Gastrocnemius medialis (tissue), 4 donors: ENCODE results near the gene PIR. TPM values are rescaled to one million over a fixed set of nuclear protein-coding genes. Genes with fewer than 3 reads are reported as not detected.
A peak's percentile ranks its signal among the peaks of the same experiment; 100 is the strongest.

Source experiments
- ATAC-seq, 2 donors: fragments of 150-250 bp; one replicate each; pipeline ENCODE4 v1.9.1; 2016
- DNase-seq, 2 donors: peaks; one replicate each; pipeline ENCODE4 v3.0.0-alpha.2; 2019
- H3K27ac ChIP-seq, 4 donors: fragments of 200-600 bp; sonication (generic); 1 replicate in 1 of 4; 2 replicates in 3 of 4; pipeline ENCODE4 v1.5.1; 2016 to 2018; ENCODE audit warnings: mild to moderate bottlenecking in 2 of 4, moderate library complexity in 1 of 4
- H3K27me3 ChIP-seq, 3 donors: fragments of 200-600 bp; sonication (generic) in 2 of 3; 1 replicate in 1 of 3; 2 replicates in 2 of 3; pipeline versions ENCODE4 v1.5.1 to v1.6.0; 2016 to 2019; ENCODE audit warnings: mild to moderate bottlenecking in 1 of 3, moderate library complexity in 1 of 3
- H3K36me3 ChIP-seq, 2 donors: fragments of 200-600 bp; sonication (generic) in 1 of 2; one replicate each; pipeline ENCODE4 v1.5.1; 2017 to 2018
- H3K4me1 ChIP-seq, 2 donors: fragments of 200-600 bp; sonication (generic) in 1 of 2; one replicate each; pipeline ENCODE4 v1.5.1; 2016 to 2017; ENCODE audit warnings: mild to moderate bottlenecking in 2 of 2
- H3K4me3 ChIP-seq, 4 donors: fragments of 200-600 bp; sonication (generic) in 3 of 4; 1 replicate in 1 of 4; 2 replicates in 3 of 4; pipeline ENCODE4 v1.5.1; 2016 to 2019; ENCODE audit warnings: mild to moderate bottlenecking in 2 of 4
- H3K9me3 ChIP-seq, 3 donors: fragments of 200-600 bp; sonication (generic) in 2 of 3; 1 replicate in 1 of 3; 2 replicates in 2 of 3; pipeline ENCODE4 v1.5.1; 2016 to 2019
- CTCF ChIP-seq, 5 experiments: fragments of 450-650 bp in 3 of 5; fragments of 200-600 bp in 2 of 5; sonication (generic) in 2 of 5; IDR thresholded peaks in 4 of 5; conservative IDR thresholded peaks in 1 of 5; 1 replicate in 4 of 5; 2 replicates in 1 of 5; pipeline ENCODE4 v1.5.1; 2016 to 2019; ENCODE audit warnings: antibody characterized with exemption in 5 of 5, mild to moderate bottlenecking in 3 of 5, moderate library complexity in 3 of 5
- POLR2A ChIP-seq, 2 donors: fragments of 450-650 bp; IDR thresholded peaks; one replicate each; pipeline ENCODE4 v1.6.1; 2017; ENCODE audit warnings: antibody characterized with exemption in 2 of 2, mild to moderate bottlenecking in 2 of 2, moderate library complexity in 2 of 2
- in situ Hi-C, 4 donors: fragments of 200-750 bp; cut with MboI; loops; one replicate each; pipeline versions ENCODE4 v1.15.0 to v1.8.0; 2017; ENCODE audit warnings: low sequenced_read_pairs in 4 of 4
- intact Hi-C: fragments of 100-400 bp; cut with DNase I; formaldehyde crosslinking; loops from one replicate; pipeline ENCODE4 v1.15.1; 2023; ENCODE audit warnings: low total_unique reads
- total RNA-seq, 4 donors: library from RNA; depleted of rRNA; stranded (reverse); fragments of >200 nt; gene quantifications; one replicate each; pipeline versions ENCODE4 v1.1.0 to v1.2.3, GENCODE V29; 2016

The PIR gene
- total RNA-seq, 4 donors from 2014 or later = 9.4 to 20.2 (median 14.2) TPM

DNA sequence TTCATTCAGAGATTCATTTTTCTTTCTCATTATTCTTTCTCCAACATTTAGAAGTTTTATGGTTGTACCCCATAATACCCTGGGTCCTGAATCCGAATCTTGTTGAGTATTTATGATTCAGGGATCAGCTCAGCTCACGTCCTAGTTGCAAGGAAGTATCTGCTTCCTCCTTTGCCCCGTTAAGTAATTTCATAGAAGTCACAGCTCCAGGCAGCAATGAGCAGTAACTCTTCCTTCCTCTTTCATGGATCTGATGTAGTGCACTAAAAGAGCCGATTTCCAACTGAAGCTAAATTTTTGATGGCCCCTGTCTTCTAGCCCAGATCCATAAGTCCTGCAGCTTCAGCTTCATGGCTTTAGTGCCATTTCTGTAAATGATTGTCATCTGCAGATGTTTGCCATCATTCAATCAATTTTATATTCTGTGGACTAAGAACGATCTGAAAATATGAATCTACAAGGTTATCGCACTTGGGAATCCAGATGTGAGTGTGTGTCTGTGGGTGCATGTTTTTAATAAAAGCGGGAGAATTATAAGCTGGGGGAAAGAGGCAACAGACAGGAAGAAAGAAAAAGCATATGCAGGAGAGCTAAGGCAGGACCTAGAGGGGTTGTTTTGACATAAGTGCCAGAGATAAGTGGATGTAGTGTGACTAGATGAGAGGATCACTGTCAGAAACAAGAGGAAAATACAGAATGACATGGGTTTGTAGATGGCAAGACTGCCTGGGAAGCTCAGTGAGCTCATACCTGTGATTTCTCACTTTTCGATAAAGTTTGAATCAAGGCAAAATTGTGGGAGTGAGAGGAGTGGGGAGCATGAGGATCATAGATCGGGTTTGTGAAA lies 126.4 kb downstream of the PIR start:
- Histone ChIP-seq H3K4me1 (no peaks in the 10 kb centered on the region), H3K36me3 (peaks cover 0 to 6% of the 10 kb centered on the region in 2 donors), H3K4me3 (no peak overlapping the region), H3K9me3 (no peaks in the 10 kb centered on the region), H3K27ac (no peak overlapping the region), H3K27me3 (no peaks in the 10 kb centered on the region)
- in situ Hi-C loops (no loop called here), intact Hi-C loops (no loop called here)
- DNase-seq (no peak), ATAC-seq (no peak)
- TF ChIP-seq POLR2A (IDR thresholded peaks at IDR 0.05) (no peak), CTCF (IDR thresholded peaks at IDR 0.05 in 4 of 5, conservative IDR thresholded peaks at IDR 0.05 in 1 of 5) (no peak)

DNA sequence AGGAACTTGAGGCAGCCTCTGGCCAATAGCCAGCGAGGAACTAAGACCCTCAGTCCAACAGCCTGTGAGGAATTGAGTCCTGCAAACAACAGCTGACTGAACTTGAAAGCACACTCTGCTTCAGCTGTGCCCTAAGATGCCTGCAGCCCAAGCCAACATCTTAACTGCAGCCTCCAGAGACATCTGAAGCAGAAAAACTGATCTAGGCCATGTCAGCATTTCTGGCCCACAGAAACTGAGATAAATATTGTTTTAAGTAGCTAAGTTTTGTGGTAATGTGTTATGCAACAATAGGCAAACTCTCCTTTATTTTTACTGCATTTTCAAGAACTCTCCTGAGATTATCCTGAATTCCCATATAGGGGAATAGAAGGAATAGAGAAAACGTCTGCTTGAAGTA lies 133.4 kb downstream of the PIR start:
- H3K9me3 ChIP-seq = no peaks in the 10 kb centered on the region
- H3K27me3 ChIP-seq = no peaks in the 10 kb centered on the region
- no peaks in the 10 kb centered on the region for H3K4me1 ChIP-seq
- ATAC-seq (peak in 1 of 2 donors; percentile 24), DNase-seq (no peak)
- intact Hi-C loops (no loop called here), in situ Hi-C loops (loop anchor here in 1 of 4 donors (10.0 kb wide), 1 partner anchor 105 kb away; no protein-coding TSS in a partner anchor)
- H3K27ac ChIP-seq = no peak overlapping the region
- no peak overlapping the region for H3K4me3 ChIP-seq
- no peak for TF ChIP-seq CTCF (IDR thresholded peaks at IDR 0.05 in 4 of 5, conservative IDR thresholded peaks at IDR 0.05 in 1 of 5)
- no peak for TF ChIP-seq POLR2A (IDR thresholded peaks at IDR 0.05)
- H3K36me3 ChIP-seq = peaks cover 0 to 6% of the 10 kb centered on the region in 2 donors

DNA sequence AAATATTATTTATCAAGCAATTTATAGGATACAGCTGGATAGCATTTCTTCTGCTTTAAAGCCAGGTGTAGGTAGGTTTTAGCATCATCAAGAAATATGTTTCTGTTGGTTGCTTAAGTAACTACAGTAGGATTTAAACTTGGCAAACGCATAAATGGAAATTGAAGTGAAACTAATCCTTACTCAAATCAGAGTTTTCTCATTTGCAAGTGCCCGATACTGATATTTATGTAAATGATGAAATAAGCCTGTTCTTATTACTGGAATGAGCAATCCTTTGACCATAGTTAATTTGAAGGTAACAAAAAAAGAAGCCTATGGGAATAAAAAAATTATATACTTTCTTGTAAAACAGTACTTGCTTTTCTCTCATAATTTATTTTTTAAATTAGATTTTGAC lies 134.6 kb downstream of the PIR start:
- H3K4me3 ChIP-seq = no peak overlapping the region
- in situ Hi-C loops (loop anchor here in 1 of 4 donors (10.0 kb wide), 1 partner anchor 106 kb away; no protein-coding TSS in a partner anchor), intact Hi-C loops (no loop called here)
- H3K27ac ChIP-seq = no peak overlapping the region
- no peaks in the 10 kb centered on the region for H3K27me3 ChIP-seq
- TF ChIP-seq POLR2A (IDR thresholded peaks at IDR 0.05) (no peak), CTCF (IDR thresholded peaks at IDR 0.05 in 4 of 5, conservative IDR thresholded peaks at IDR 0.05 in 1 of 5) (no peak)
- H3K36me3 ChIP-seq = peaks cover 0 to 6% of the 10 kb centered on the region in 2 donors
- ATAC-seq (no peak), DNase-seq (no peak)
- H3K4me1 ChIP-seq = no peaks in the 10 kb centered on the region
- no peaks in the 10 kb centered on the region for H3K9me3 ChIP-seq

- intact Hi-C loops = no loop called here
- H3K27ac ChIP-seq = peak overlapping the region; percentile 3 to 48 (median 34)
Measured at GRCh38 chrX:15356444-15356843, 136.7 kb downstream of the PIR start.

GRCh38 chrX:15350329-15350996 lies 142.7 kb downstream of the PIR start:
- intact Hi-C loops = no loop called here
- H3K27ac ChIP-seq = peak overlapping the region; percentile 12 to 30 (median 30)

More at GRCh38 chrX:15356444-15356843, 136.7 kb downstream of the PIR start:
- in situ Hi-C loops = loop anchor here in 1 of 4 donors (10.0 kb wide), 1 partner anchor 108 kb away; no protein-coding TSS in a partner anchor
- peak; percentile 63 to 65 for ATAC-seq
- H3K4me3 ChIP-seq = no peak overlapping the region
- no peak for DNase-seq
- H3K9me3 ChIP-seq = no peaks in the 10 kb centered on the region
- no peaks in the 10 kb centered on the region for H3K4me1 ChIP-seq
- no peaks in the 10 kb centered on the region for H3K27me3 ChIP-seq
- no peaks in the 10 kb centered on the region for H3K36me3 ChIP-seq
- TF ChIP-seq POLR2A (IDR thresholded peaks at IDR 0.05) = no peak

More at GRCh38 chrX:15350329-15350996, 142.7 kb downstream of the PIR start:
- no peaks in the 10 kb centered on the region for H3K9me3 ChIP-seq
- no peak overlapping the region for H3K4me3 ChIP-seq
- H3K4me1 ChIP-seq = no peaks in the 10 kb centered on the region
- ATAC-seq (no peak), DNase-seq (no peak)
- H3K27me3 ChIP-seq = no peaks in the 10 kb centered on the region
- H3K36me3 ChIP-seq = peaks cover 0 to 8% of the 10 kb centered on the region in 2 donors
- no peak for TF ChIP-seq CTCF (IDR thresholded peaks at IDR 0.05 in 4 of 5, conservative IDR thresholded peaks at IDR 0.05 in 1 of 5)
- TF ChIP-seq POLR2A (IDR thresholded peaks at IDR 0.05) = no peak
- in situ Hi-C loops = loop anchor here in 1 of 4 donors (10.0 kb wide), 1 partner anchor 114 kb away; no protein-coding TSS in a partner anchor
